Measurements from ENCODE around the gene HINFP.

DNA sequence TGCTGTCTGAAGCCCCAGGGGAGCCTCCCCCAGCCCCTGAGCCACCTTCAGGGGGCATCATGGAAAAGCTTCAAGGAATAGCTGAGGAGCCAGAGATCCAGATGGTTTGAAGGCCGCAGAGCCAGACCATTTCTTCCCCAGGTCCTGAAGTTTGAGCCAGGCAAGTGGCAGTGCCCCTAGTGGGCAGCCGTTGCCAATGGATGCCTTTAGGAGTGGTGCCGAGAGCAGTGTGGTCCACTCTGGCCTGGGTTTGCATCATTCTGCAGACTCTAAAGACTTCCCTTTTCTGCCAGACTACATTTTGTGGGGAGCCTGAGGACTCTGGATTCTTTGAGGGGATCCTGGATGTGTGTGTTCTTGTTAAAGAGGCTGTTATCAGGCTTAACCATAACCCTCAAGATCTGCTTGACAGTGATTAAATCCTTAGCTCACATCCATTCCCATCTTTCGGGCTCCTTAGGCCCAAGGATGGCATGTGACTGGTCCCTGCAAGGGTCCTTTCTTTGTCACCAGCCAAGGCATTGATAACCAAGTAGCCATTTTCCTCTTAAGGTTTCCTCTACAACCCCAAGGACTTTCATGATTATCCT, 13.1 kb downstream of the HINFP start:
- TF ChIP-seq POLR2A (IDR thresholded peaks at IDR 0.05) (no peak), CTCF (IDR thresholded peaks at IDR 0.05) (peak in 4 of 6 experiments; percentile 50 to 63 (median 56))

Data from Peyer's patch (tissue), 4 donors.